ENCODE data around the gene TULP4.
"Not testable (repeated sequence)": the region's sequence is repeated elsewhere in the genome, so short reads cannot be mapped to it uniquely, and the experiment has no call there.

- TF ChIP-seq RAD21 (conservative IDR thresholded peaks at IDR 0.05 in 1 of 2, IDR thresholded peaks at IDR 0.05 in 1 of 2); MAFK (IDR thresholded peaks at IDR 0.05; ENCODE audit: partially characterized antibody); POLR2A (IDR thresholded peaks at IDR 0.05; ENCODE audit: low read length): not testable (repeated sequence)
Measured at GRCh38 chr6:158470023-158470422, 157.8 kb downstream of the TULP4 start.
